Choroid plexus epithelial cell (primary cell): Measurements from ENCODE around the gene NFKB2.

Experiments used
- DNase-seq: peaks from one replicate; pipeline ENCODE4 v3.0.0-alpha.2; 2010; ENCODE audit warnings: low read depth
- H3K4me3 ChIP-seq: 2 replicates; pipeline ENCODE4 v1.5.1; 2011; ENCODE audit warnings: low read depth, mild to moderate bottlenecking, control low read depth, low read length, moderate library complexity
- TF ChIP-seq, protein P1 (sequence below): conservative IDR thresholded peaks from 2 replicates; pipeline ENCODE4 v1.5.1; 2011; ENCODE audit warnings: low read depth, mild to moderate bottlenecking, control low read depth, inconsistent platforms, low read length, moderate library complexity

NFKB2 gene

DNA sequence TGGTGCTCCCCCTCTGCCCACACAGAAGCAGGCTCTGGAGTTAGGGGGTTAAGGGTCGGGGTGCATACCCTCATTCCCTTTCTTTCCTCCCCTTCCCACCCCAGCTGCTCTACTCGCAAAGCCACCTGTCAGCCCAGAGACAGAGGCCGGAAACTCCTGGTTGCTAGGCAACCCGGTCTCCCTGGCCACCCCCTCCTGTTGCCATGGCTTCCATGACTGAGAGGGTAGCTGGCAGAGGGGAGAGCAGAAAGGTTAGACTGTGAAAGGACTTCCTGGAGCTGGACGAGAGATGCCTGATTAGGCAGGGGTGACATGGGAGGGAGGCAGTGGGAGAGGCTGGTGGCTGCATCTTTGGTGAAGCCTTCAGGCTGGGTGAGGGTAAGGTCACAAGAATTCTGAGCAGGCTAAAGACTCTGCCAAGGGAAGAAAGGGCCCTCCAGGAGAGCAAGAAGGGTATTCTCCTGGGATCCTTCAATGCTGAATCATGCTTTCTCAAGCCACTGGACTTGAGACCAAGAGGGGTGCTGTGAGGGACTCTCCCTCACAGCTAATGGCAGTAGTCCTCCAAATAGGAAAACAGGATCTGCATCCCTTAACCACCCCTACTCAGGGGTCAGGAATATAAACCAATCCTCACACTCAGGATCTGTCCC, 17.7 kb downstream of the NFKB2 start:
- TF ChIP-seq, protein P1, sequence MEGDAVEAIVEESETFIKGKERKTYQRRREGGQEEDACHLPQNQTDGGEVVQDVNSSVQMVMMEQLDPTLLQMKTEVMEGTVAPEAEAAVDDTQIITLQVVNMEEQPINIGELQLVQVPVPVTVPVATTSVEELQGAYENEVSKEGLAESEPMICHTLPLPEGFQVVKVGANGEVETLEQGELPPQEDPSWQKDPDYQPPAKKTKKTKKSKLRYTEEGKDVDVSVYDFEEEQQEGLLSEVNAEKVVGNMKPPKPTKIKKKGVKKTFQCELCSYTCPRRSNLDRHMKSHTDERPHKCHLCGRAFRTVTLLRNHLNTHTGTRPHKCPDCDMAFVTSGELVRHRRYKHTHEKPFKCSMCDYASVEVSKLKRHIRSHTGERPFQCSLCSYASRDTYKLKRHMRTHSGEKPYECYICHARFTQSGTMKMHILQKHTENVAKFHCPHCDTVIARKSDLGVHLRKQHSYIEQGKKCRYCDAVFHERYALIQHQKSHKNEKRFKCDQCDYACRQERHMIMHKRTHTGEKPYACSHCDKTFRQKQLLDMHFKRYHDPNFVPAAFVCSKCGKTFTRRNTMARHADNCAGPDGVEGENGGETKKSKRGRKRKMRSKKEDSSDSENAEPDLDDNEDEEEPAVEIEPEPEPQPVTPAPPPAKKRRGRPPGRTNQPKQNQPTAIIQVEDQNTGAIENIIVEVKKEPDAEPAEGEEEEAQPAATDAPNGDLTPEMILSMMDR: no peak
- no peak for DNase-seq
- no peak overlapping the region for H3K4me3 ChIP-seq

DNA sequence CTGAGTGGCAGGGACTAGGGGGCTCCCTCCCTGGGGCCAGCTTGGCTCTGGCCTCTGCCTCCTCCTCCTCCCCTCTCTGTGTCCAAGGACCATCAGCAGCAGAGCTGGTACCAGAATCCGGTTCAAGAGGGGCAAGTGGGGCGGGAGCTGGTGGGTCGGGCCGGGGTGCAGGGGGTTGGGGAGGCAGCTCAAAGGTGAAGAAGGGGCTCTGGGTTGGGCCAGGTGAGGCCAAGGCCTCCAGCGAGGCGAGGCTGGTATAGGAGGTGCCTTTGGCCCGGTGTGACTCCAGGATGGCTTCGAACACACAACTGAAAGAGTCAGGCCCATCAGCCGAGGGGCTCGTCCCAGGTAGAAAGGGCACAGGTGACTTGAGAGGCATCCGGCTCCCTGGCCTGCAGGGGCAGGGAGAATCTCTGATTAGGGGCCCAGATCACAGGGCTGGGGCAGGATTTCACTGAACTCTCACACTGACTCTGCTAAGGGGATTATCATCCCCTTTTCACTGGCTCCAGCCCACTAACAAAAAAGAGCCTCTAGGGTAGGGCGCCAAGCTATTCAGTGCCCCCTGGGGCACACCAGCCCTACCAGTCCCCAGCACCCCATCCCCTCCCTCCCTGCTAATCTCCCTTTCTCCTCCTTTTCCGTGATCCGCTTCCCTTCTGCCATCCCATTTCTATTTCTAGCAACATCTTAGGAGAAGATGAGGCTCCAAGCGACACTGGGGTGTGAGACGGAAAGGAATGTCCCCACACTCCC, 18.5 kb downstream of the NFKB2 start:
- H3K4me3 ChIP-seq: no peak overlapping the region
- DNase-seq: no peak
- TF ChIP-seq, protein P1: no peak

DNA sequence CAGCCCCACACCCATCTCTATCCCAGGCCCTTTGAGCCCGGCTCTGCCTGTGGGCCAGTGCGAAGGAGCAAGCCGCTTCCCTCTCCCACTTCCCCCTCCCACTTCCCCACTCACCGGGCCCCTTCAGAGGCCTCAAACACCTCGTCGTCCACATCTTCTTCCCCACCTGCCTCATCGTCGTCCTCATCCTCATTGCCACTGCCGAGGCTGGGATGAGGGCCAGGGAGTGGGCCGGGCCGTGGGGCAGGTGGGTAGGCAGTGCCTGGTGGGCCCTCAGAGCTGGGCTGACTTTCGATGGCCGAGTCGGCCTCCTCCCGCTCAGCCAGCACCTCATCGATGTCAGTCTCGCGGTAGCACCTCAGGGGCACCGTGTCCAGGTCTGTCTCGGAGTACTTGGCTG, 19.2 kb downstream of the NFKB2 start:
- TF ChIP-seq, protein P1: no peak
- no peak for DNase-seq
- H3K4me3 ChIP-seq: no peak overlapping the region

DNA sequence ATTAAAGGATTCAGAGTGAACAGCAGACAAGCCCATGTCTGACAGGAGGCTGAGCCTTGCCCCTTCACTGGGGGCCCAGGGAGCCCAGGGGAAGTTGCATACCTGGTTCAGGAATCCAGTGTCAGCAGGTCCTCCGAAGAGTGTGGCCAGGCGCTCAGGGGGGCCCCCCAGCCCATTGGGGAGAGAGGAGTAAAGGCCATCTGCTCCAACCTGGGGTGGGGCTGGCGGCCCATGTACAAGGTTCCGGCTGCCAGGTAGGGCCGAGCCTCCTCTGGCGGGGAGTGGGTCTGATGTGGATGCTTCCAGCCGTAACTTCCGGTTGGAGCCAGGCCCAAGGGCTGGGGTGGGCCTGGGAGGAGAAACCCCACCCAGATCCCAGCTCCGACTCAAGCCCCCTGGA, 20.8 kb downstream of the NFKB2 start:
- DNase-seq: no peak
- TF ChIP-seq, protein P1: no peak
- H3K4me3 ChIP-seq: no peak overlapping the region

DNA sequence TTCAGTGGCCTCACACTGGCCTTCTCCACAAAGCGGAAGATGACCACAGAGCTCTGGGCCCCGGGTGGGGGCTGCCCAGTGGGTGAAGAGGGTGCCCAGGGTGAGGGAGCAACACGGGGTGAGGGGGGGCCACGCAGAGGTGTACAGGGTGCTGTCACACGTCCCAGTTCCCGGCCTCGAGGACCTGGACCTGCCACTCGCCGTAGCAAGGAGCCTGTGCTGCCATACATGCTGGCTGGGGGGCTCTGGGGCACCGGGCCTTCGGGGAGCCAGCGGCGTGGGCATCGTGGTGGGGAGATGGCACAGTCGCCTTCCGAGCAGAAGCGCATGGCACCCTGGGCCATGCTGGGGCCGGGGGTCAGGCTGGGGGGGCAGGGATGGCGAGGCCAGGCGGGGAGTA, 21.2 kb downstream of the NFKB2 start:
- TF ChIP-seq, protein P1: no peak
- no peak for DNase-seq
- H3K4me3 ChIP-seq: no peak overlapping the region

DNA sequence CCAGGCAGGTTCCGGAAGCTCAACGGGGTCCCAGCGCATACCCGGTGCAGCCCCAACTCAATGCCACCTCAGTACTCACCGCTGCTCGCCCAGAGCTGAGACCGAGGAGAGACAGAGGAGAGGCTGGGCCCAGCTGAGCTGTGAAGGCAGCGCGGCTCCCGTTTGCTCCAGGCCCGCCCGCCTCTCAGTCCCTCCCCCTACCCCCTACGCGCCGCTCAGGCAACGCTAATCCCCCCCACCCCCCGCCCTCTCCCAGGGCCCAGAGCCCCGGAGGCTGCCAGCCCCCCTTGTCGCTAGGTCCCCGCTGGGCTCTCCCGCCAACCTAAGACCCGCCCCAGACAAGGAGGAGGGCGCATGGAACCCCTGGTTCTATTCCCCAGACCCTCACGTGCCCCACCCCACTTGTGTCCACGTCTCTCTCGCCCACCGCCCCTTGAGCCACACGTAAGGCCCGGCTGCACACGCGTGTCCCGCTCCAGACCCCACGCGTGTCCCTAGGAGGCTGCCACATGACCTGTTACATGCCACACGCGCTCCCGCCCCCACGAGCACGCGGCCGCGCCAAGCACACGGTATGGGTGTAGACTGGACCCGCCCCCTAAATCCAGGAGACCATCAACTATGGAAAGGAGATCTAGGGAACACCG, 23.2 kb downstream of the NFKB2 start, which contains the start of gene PSD:
Gene PSD (minus strand): TSS at position 164 of the 647 bp plus-strand sequence. CDS start 1,747 bp downstream, outside the sequence.
- peak within 1 kb of the TSS; percentile 42 for H3K4me3 ChIP-seq
- TF ChIP-seq, protein P1: no peak
- DNase-seq: no peak
